GM06990 (cell line): ENCODE measurements around the gene RGS19.

Experiments used
- DNase-seq: peaks from one replicate; pipeline ENCODE4 v3.0.0-alpha.2; 2011; ENCODE audit not compliant: insufficient read length; ENCODE audit errors: extremely low read depth
- H3K27me3 ChIP-seq: replicated peaks from 2 replicates; pipeline ENCODE4 v1.6.0; 2011; ENCODE audit warnings: low read length; ENCODE audit not compliant: control insufficient read depth, insufficient read depth
- H3K36me3 ChIP-seq: 2 replicates; pipeline ENCODE4 v1.5.1; 2011; ENCODE audit warnings: low read length; ENCODE audit not compliant: control insufficient read depth, insufficient read depth
- H3K4me3 ChIP-seq: replicated peaks from 2 replicates; pipeline ENCODE4 v1.5.1; 2011; ENCODE audit warnings: low read depth, mild to moderate bottlenecking, control low read depth, low read length
- TF ChIP-seq, protein P1 (sequence below): IDR thresholded peaks from 2 replicates; pipeline ENCODE4 v1.5.1; 2011; ENCODE audit warnings: low read length, control low read depth, mild to moderate bottlenecking, inconsistent platforms; ENCODE audit not compliant: insufficient read depth, poor library complexity, severe bottlenecking

RGS19 gene

DNA sequence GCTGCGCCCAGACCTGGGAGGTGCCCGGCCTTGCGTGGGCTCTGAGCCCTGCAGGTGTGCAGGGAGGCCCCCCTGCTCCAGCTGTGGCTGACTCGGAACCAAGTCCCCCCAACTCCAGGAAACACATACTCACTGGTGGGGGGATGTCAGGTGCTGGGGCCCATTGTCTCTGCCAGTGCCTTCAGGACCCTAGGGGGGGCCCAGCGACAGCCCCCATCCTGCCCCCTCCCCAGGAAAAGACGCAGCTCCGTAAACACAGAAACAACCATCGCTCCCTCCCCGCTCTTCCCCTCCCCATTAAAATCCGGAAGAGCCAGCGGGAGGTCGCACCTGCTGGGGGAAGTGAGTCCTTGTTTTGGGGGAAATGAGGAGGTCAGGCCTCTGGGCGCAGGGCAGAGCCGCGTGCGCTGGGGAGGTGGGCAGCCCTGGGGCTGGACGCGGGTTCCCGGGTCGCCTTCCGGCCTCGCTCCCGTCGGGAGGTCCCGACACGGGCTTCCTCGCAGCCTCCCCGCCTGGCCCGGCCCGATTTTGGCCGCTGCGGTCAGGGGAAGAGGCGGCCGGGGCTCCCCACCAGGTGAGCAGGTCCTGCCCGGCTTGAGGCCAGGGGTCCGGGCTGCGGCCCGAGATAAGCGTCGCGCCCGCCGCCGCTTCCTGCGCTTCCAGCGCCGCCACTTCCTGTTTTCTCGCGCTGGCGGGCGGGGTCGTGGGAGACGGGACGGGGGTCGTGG lies 37.1 kb downstream of the RGS19 start:
- no peaks in the 10 kb centered on the region for H3K36me3 ChIP-seq
- no peak for DNase-seq
- H3K4me3 ChIP-seq: peak overlapping the region; percentile 62
- TF ChIP-seq, protein P1, sequence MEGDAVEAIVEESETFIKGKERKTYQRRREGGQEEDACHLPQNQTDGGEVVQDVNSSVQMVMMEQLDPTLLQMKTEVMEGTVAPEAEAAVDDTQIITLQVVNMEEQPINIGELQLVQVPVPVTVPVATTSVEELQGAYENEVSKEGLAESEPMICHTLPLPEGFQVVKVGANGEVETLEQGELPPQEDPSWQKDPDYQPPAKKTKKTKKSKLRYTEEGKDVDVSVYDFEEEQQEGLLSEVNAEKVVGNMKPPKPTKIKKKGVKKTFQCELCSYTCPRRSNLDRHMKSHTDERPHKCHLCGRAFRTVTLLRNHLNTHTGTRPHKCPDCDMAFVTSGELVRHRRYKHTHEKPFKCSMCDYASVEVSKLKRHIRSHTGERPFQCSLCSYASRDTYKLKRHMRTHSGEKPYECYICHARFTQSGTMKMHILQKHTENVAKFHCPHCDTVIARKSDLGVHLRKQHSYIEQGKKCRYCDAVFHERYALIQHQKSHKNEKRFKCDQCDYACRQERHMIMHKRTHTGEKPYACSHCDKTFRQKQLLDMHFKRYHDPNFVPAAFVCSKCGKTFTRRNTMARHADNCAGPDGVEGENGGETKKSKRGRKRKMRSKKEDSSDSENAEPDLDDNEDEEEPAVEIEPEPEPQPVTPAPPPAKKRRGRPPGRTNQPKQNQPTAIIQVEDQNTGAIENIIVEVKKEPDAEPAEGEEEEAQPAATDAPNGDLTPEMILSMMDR: no peak
- no peaks in the 10 kb centered on the region; the same call in 1 of the 2 replicates for H3K27me3 ChIP-seq

DNA sequence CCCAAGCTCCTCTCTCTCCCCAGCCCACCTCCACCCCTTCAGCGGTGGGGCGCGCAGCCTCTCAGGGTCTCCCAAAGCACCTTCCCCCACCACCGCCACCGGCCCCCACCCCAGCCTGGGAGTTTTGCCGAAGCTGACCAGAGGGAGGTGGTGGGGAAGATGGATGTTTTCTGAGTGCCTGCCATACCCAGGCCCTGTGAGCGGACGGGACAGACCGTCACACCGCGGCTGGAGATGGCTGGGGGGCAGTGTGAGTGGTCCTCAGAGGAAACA lies 37.6 kb downstream of the RGS19 start:
- Histone ChIP-seq H3K27me3 (no peaks in the 10 kb centered on the region; the same call in 1 of the 2 replicates), H3K36me3 (no peaks in the 10 kb centered on the region), H3K4me3 (peak overlapping the region; percentile 62)
- DNase-seq: no peak
- TF ChIP-seq, protein P1: no peak

DNA sequence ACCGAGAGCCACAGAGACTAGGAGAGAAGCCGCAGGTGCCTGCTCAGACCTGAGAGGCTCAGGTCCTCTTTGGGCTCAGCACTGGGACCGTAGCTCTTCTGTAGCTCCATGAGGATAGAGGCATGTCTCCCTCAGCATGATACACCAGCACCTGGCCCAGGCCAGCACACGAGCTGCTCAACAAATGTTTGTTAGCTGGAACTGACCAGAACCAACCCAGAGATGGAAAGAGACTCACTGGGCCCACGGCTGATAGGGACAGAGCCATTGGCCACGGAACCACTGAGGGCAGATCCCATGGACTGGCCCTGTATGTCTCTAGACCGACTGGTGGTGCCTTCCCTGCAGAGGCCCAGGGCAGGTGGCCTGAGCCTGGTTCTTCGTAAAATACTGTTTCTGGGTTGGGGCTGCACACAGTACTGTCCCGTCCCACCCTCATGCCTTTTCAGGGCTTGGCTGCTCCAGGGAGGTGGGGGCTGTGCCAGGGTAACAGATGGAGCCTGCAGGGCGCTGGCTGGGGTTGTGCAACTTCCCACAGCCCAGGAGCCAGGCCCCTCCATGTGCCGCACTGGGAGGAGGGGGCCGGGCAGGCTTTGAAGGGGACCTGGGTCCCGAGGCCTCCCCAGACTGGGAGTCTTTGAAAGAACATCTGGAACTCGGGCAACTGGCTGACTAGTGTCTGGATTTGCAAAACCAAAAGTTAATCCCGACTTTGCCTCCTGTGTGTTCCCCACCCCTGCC lies 38.1 kb downstream of the RGS19 start:
- Histone ChIP-seq H3K36me3 (no peaks in the 10 kb centered on the region), H3K4me3 (no peak overlapping the region), H3K27me3 (no peaks in the 10 kb centered on the region; the same call in 1 of the 2 replicates)
- TF ChIP-seq, protein P1: no peak
- DNase-seq: no peak

DNA sequence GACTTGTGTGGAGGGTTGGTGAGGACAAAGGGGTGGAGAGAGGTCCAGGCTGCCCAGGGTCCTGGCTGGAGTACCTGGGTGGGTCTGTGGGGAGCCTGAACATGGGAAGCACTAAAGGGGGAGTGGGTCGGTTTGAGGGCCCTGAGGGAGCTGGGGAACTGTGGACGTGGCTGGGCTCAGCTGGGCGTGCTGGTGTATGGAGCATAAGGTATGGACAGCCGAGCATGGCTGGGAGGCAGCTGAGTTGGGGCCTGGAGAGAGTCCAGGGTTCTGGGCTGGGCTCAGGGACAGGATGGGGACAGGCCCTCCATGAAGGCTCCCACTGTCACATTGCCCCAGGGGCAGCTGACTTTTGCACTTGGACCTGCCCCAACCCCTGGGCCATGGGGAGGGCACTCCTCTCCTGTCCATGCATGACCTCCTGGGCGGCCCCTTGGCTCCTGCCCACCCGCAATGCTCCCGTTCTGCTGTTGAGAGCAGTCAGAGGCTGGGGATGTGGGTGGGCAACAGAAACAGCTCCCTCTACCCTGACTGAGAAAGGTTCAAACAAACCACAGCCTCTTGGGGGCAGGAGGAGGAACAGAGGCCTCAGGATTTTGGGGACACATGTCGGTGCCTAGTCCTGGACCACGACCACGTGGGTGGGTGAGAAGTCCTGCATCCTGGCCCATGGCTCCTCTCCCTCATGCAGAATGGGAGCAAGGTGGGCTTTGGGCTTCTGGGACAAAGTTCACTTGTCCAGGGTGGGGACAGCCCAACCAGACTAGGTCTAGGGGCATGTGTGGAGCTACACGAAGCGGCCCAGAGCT lies 38.9 kb downstream of the RGS19 start:
- H3K36me3 ChIP-seq: no peaks in the 10 kb centered on the region; the same call in 1 of the 2 replicates
- H3K4me3 ChIP-seq: no peak overlapping the region
- DNase-seq: no peak
- TF ChIP-seq, protein P1: no peak
- H3K27me3 ChIP-seq: no peaks in the 10 kb centered on the region

DNA sequence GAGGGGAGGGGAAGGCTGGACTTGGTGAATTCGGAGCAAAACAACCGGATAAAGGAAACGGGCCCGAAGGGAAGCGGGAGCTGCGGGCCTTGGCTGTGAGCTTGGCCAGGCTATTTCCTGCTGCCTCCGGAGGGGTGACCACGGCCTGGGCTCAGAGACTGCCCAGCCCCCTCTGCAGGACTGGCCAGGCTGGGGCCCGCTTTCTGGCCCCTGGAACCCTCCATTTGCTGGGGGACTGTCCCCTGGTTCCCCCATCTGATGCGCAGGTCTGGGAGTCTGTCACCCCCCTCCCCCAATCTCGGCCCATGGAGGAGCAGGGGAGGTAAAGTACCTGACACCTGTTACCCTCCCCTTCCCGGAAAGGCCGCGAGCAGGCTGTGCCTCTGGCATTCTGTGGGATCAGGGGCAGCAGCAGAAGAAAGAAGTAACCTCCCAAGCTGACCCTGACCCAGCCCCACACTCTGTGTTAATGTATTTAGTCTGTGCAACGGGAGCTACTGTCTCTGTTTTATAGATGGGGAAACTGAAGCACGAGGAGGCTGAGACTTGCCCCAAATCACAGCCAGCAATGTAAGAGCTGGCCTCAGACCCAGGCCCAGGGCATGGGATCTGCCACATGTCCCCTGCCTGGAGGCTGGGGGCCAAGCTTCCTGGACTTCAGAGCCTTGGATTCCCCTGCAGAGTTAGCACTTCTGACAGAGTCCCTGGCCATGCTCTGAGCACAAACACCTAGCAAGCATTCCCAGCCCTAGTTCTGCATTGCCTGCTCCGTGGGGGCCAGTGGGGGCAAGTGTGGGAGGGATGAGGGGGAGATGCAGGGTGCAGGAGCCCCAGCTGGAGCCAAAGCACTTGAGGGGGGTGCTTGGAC lies 39.8 kb downstream of the RGS19 start:
- no peak for DNase-seq
- Histone ChIP-seq H3K4me3 (peak overlapping the region; percentile 66), H3K36me3 (no peaks in the 10 kb centered on the region; the same call in 1 of the 2 replicates), H3K27me3 (no peaks in the 10 kb centered on the region)
- TF ChIP-seq, protein P1: no peak
